Activated CD4-positive, alpha-beta memory T cell treated with anti-CD3 and anti-CD28 coated beads for 36 hours (primary cell): ENCODE measurements around the gene TUBGCP2. TPM values are rescaled to one million over a fixed set of nuclear protein-coding genes. Genes with fewer than 3 reads are reported as not detected.

Experiments used
- CTCF ChIA-PET: fragments of 350-600 bp; sonication (Branson Sonifier 250); formaldehyde crosslinking; loops from one replicate; lab custom pipeline; 2021; ENCODE audit warnings: antibody characterized with exemption, inconsistent platforms; lab: Charles Lee
- POLR2A ChIA-PET: fragments of 350-600 bp; sonication (Branson Sonifier 250); formaldehyde crosslinking; loops from one replicate; lab custom pipeline; 2021; ENCODE audit warnings: antibody characterized with exemption; lab: Charles Lee
- DNase-seq: peaks from one replicate; pipeline ENCODE4 v3.0.0-alpha.2; 2020
- H3K27ac Mint-ChIP-seq: one replicate; pipeline ENCODE4 v1.8.0; 2021; ENCODE audit warnings: mixed read lengths
- H3K27me3 Mint-ChIP-seq: one replicate; pipeline ENCODE4 v1.8.0; 2021; ENCODE audit warnings: mixed read lengths
- H3K36me3 Mint-ChIP-seq: one replicate; pipeline ENCODE4 v1.8.0; 2021; ENCODE audit warnings: mixed read lengths
- H3K4me1 Mint-ChIP-seq: one replicate; pipeline ENCODE4 v1.8.0; 2021; ENCODE audit warnings: low read depth, mixed read lengths
- H3K4me3 Mint-ChIP-seq: one replicate; pipeline ENCODE4 v1.8.0; 2021; ENCODE audit warnings: mild to moderate bottlenecking, mixed read lengths
- H3K9me3 Mint-ChIP-seq: one replicate; pipeline ENCODE4 v1.8.0; 2021; ENCODE audit warnings: mixed read lengths
- intact Hi-C: fragments of 100-400 bp; cut with micrococcal nuclease; formaldehyde crosslinking; loops from one replicate; pipeline ENCODE4 v1.15.1; 2023
- total RNA-seq, 2 experiments: library from RNA; stranded (reverse); gene quantifications; one replicate each; pipeline ENCODE4 v1.2.3, GENCODE V29; 2021

TUBGCP2 gene
- total RNA-seq, 2 experiments from 2014 or later, result 54.5 to 59.1 TPM

DNA sequence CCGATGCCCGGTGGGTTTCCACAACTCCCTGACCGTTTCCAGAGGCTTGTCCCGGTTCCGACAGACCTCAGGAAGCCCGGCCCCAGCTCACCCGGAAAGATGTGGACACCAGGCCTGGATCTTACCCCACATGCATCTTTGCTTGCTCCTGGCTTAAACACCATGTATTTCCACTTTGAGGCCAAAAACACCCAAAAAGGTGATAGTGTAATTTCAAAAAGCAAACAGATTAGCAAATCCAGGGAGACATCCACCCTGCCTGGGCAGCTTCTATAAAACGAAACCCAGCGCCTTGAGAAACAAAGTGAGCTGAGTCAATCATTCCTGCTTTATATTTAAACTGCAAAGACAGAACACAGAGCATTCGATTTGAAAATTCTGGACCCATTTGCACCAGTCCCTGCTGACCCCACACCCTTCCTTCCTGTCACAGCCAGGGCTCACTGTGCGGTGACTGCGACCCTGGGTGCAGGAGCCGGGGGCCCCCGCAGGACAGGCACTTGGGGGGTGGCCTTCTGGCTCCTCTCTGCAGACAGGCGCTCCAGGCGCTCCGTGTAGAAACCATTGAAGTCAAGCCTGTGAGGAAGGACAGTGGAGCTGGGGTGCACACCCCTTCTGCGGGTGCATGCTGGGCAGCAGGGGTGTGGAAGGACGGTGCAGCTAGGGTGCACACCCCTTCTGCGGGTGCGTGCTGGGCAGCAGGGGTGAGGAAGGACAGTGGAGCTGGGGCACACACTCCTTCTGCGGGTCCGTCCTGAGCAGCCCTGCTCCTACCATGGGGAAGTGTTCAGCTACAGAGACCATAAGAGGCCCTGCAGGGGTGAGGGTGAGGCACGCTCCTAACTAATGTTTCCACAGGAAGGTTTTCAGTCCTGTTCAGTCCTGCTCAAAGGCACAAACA, 29.1 kb downstream of the TUBGCP2 start:
- Mint-ChIP-seq H3K36me3 (peaks cover 23% of the 10 kb centered on the region), H3K27ac (no peak overlapping the region), H3K27me3 (no peaks in the 10 kb centered on the region), H3K4me1 (peaks cover 26% of the 10 kb centered on the region), H3K4me3 (no peak overlapping the region), H3K9me3 (no peaks in the 10 kb centered on the region)
- ChIA-PET POLR2A (interaction anchor here (0.6 to 2.3 kb wide), 3 partner anchors 20 to 136 kb away, joined by 3 to 6 read pairs (median 4); no protein-coding TSS in a partner anchor), CTCF (interaction anchor here (1.5 to 3.6 kb wide), 3 partner anchors 21 to 50 kb away, joined by 4 to 16 read pairs (median 5); no protein-coding TSS in a partner anchor)
- intact Hi-C loops, result no loop called here
- no peak for DNase-seq

DNA sequence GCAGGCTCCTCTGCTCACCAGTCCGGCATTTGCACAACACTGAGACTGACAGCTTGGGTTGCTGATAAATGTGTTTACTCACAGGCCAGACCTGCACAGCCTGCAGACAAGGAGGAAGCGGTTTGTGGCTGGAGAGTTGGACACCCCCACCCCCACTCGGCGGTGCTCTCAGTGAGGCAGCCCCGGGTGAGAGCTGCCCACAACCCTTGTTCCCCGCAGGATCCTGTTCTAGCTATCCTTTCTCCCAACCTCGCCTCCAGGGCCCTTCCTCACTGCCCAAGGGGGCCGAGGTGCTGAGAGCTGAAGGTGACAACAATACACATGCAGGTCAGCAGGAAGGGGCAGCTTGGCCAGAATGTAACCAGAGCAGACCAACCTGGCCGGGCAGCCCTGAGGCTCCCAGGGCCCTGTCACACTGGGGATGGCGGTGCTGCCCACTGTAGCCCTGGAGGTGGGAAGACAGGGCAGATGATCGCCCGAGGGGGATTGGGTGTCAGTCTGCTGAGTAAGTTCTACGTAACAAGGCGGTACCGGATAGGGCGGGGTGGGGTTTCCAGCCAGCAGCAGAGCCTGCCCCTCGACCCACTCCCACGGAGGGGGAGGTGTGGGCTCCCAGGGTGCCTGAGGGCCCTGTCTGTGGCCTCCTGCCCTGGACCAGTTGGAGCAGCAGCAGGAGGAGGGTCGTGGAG, 30.0 kb downstream of the TUBGCP2 start:
- DNase-seq, result peak; percentile 83
- intact Hi-C loops, result no loop called here
- POLR2A ChIA-PET, result interaction anchor here (1.3 to 5.1 kb wide), 4 partner anchors 15 to 29 kb away, joined by 4 to 61 read pairs (median 5); no protein-coding TSS in a partner anchor
- Mint-ChIP-seq H3K4me1 (peaks cover 28% of the 10 kb centered on the region), H3K27me3 (no peaks in the 10 kb centered on the region), H3K4me3 (peak overlapping the region; percentile 63), H3K36me3 (peaks cover 22% of the 10 kb centered on the region), H3K27ac (peak overlapping the region; percentile 85), H3K9me3 (no peaks in the 10 kb centered on the region)
- CTCF ChIA-PET, result interaction anchor here (1.1 to 3.6 kb wide), 5 partner anchors 20 to 135 kb away, joined by 3 to 16 read pairs (median 5); no protein-coding TSS in a partner anchor

DNA sequence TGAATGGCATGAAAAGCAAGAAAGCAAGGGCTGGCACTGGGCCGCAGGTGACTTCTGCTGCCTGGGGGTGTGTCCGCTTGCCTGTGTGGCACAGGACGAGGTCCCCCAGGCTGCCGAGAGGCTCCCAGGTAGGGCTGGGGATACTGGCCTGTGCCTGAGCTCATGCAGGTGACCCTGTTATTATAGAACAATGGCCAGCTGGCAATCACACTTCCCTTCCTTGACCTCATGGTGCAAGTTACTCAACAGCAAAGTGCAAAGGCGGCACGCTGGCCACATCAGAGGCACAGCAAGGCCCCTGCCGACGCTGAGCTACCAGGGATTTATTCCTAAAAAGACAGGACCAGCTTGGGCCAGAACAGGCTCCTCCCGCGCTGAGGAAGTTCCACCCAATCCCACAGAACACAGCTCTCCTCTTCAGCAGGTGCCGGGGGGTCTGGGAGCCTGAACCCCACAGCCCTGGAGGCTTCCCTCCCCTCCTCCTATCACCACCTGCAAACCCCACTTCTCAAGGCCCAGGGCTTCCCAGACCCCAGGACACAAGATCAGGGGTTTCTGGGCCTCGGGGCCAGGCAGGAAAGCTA, 30.6 kb downstream of the TUBGCP2 start:
- CTCF ChIA-PET, result interaction anchor here (1.1 to 3.6 kb wide), 5 partner anchors 19 to 134 kb away, joined by 3 to 16 read pairs (median 5); no protein-coding TSS in a partner anchor
- intact Hi-C loops, result no loop called here
- peaks cover 28% of the 10 kb centered on the region for H3K4me1 Mint-ChIP-seq
- peak overlapping the region; percentile 63 for H3K4me3 Mint-ChIP-seq
- DNase-seq, result no peak
- no peaks in the 10 kb centered on the region for H3K27me3 Mint-ChIP-seq
- peak overlapping the region; percentile 85 for H3K27ac Mint-ChIP-seq
- H3K9me3 Mint-ChIP-seq, result no peaks in the 10 kb centered on the region
- POLR2A ChIA-PET, result interaction anchor here (1.3 to 5.1 kb wide), 4 partner anchors 14 to 30 kb away, joined by 4 to 61 read pairs (median 5); no protein-coding TSS in a partner anchor
- H3K36me3 Mint-ChIP-seq, result peaks cover 21% of the 10 kb centered on the region

DNA sequence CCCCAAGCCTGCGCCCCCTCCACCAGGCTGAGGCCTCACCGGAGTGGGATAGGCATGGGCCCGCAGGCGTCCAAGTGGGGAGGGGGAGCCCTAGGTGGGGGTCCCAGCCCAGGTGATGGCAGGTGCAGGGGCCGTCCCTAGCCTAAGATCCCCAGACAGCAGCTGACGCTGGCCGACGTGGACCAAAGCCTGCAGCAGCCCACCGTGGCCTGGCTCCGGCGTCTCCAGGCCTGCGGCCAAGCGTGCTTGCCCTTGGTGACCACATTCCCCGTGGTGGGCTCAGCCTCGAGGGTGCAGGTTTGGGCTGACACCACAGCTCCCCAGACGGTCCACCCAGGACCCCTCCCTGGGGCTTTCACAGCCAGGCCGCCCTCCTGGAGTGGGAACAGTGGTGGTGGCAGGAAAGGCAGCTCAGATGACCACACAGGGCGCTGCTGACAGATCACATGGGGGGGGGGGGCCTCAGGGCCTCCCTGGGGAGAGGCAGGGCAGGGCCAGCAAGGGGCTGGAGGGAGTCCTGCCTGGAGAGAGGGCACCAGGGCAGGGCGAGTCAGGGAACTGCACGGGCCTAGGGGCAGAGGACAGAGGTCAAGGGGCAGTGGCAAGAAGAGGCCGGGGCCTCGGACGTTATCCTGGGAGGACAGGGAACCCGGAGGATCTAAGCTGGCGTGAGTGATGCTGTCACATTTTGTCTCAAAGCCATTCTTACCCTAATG, 31.2 kb downstream of the TUBGCP2 start:
- H3K27me3 Mint-ChIP-seq, result no peaks in the 10 kb centered on the region
- peak overlapping the region; percentile 20 for H3K4me3 Mint-ChIP-seq
- ChIA-PET CTCF (interaction anchor here (1.1 to 3.6 kb wide), 3 partner anchors 18 to 134 kb away, joined by 3 to 16 read pairs (median 5); no protein-coding TSS in a partner anchor), POLR2A (interaction anchor here (0.6 to 5.1 kb wide), 4 partner anchors 14 to 94 kb away, joined by 4 to 61 read pairs (median 5); no protein-coding TSS in a partner anchor)
- no peak for DNase-seq
- peaks cover 28% of the 10 kb centered on the region for H3K4me1 Mint-ChIP-seq
- intact Hi-C loops, result no loop called here
- no peak overlapping the region for H3K27ac Mint-ChIP-seq
- H3K9me3 Mint-ChIP-seq, result no peaks in the 10 kb centered on the region
- peaks cover 19% of the 10 kb centered on the region for H3K36me3 Mint-ChIP-seq

DNA sequence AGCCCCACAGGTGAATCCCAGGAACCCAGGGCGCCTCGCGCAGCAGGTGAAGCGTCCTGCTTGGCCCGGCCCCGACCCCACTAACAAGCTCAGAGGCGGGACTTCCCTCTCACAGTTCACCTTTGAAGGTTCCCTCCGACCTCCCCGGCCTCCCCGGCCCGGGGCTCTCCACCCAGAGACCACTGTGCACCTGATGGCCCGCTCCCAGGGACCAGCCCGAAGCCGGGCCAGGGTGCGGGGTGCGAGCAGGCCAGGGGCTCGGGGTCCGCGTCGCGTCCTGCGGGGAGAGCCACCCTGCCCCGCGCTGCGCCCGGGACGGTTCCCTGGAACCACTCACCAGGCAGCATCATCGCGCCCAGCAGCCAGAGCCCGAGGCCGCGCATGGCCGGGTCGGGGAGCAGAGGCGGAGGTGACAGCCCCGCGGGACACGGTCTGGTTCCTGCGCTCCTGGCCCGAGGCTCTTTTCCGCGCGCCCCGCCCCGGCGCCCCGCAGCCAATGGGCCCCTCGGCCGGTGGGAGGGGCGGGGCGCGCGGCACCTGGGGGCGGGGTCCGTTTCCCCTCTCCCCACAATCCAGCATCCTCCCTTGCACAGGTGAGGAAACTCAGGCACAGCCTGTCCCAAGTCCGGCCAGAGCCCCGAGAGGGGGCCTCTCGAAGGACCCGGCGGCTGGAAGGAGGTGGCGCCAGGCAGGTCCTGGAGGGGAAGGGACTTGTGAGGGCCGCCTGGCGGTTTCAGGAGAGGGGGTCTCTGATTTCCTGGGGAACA, 32.1 kb downstream of the TUBGCP2 start, which contains the start of gene ADAM8:
TSS of gene ADAM8 (minus strand) at position 434 of the 767 bp plus-strand sequence. CDS start at position 383, 51 bp downstream.
- peak within 1 kb of the TSS; percentile 93 for H3K27ac Mint-ChIP-seq
- peaks cover 28% of the 10 kb centered on the region for H3K4me1 Mint-ChIP-seq
- peak; percentile 83 for DNase-seq
- H3K4me3 Mint-ChIP-seq, result peak within 1 kb of the TSS; percentile 91
- POLR2A ChIA-PET, result interaction anchor here (0.6 to 5.1 kb wide), 7 partner anchors 10 to 94 kb away, joined by 3 to 61 read pairs (median 11); no protein-coding TSS in a partner anchor
- CTCF ChIA-PET, result interaction anchor here (0.7 to 4.2 kb wide), 7 partner anchors 10 to 133 kb away, joined by 4 to 28 read pairs (median 14); no protein-coding TSS in a partner anchor
- H3K36me3 Mint-ChIP-seq, result peaks cover 23% of the 10 kb centered on the region
- no peaks in the 10 kb centered on the region for H3K9me3 Mint-ChIP-seq
- intact Hi-C loops, result no loop called here
- H3K27me3 Mint-ChIP-seq, result no peaks in the 10 kb centered on the region

DNA sequence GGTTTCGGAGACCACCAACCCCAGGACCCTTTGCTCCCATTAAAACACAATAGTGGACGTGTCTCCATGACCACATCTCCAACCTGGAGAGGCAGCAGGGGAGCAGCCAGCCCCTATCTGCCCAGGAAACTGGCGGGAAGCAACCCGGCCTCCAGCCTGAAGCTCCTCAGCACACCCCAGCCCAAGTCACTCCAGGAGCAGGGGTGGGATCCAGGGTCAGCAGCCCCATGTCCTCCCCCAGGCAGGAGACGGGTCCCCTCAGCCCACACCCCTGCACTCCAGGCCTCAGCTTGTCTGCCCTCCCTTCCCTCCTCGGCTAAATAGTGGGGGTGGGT, 32.6 kb downstream of the TUBGCP2 start:
- POLR2A ChIA-PET, result interaction anchor here (1.2 to 5.1 kb wide), 6 partner anchors 10 to 31 kb away, joined by 3 to 61 read pairs (median 12); no protein-coding TSS in a partner anchor
- intact Hi-C loops, result no loop called here
- Mint-ChIP-seq H3K9me3 (no peaks in the 10 kb centered on the region), H3K27me3 (no peaks in the 10 kb centered on the region), H3K4me1 (peaks cover 28% of the 10 kb centered on the region), H3K27ac (peak overlapping the region; percentile 93), H3K4me3 (peak overlapping the region; percentile 91), H3K36me3 (peaks cover 25% of the 10 kb centered on the region)
- CTCF ChIA-PET, result interaction anchor here (0.7 to 4.2 kb wide), 7 partner anchors 10 to 132 kb away, joined by 4 to 28 read pairs (median 14); no protein-coding TSS in a partner anchor
- DNase-seq, result no peak

DNA sequence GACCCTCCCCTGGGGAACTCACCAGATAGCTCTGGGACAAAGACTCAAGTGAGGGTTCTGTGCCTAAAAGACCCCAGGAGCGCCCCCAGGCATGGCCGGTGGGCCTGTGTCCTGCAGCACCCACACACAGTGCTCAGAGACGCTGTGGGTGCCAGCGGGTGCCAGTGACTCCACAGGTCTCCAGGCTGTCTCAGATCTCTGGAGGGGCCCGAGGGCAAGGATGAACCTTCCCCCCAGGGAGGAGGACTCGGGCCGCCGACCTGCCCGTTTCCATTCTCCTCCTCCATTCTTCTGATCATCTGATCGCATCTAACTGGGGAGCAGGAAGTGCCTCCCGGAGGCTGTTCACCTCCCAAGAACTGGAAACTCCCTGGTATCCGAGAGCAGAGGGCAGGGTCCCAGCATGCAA, 33.0 kb downstream of the TUBGCP2 start:
- Mint-ChIP-seq H3K4me1 (peaks cover 28% of the 10 kb centered on the region), H3K9me3 (no peaks in the 10 kb centered on the region), H3K27ac (peak overlapping the region; percentile 93), H3K4me3 (peak overlapping the region; percentile 91), H3K27me3 (no peaks in the 10 kb centered on the region), H3K36me3 (peaks cover 27% of the 10 kb centered on the region)
- intact Hi-C loops, result loop anchor here (1.0 kb wide), 5 partner anchors 16 to 1375 kb away; partner anchors contain the start of genes TUBGCP2 and ZNF511
- peak; percentile 76 for DNase-seq
- ChIA-PET POLR2A (interaction anchor here (0.9 to 5.1 kb wide), 7 partner anchors 9 to 82 kb away, joined by 3 to 61 read pairs (median 11); partner anchors contain the start of gene FUOM), CTCF (interaction anchor here (0.7 to 4.2 kb wide), 8 partner anchors 9 to 132 kb away, joined by 3 to 28 read pairs (median 11); no protein-coding TSS in a partner anchor)

DNA sequence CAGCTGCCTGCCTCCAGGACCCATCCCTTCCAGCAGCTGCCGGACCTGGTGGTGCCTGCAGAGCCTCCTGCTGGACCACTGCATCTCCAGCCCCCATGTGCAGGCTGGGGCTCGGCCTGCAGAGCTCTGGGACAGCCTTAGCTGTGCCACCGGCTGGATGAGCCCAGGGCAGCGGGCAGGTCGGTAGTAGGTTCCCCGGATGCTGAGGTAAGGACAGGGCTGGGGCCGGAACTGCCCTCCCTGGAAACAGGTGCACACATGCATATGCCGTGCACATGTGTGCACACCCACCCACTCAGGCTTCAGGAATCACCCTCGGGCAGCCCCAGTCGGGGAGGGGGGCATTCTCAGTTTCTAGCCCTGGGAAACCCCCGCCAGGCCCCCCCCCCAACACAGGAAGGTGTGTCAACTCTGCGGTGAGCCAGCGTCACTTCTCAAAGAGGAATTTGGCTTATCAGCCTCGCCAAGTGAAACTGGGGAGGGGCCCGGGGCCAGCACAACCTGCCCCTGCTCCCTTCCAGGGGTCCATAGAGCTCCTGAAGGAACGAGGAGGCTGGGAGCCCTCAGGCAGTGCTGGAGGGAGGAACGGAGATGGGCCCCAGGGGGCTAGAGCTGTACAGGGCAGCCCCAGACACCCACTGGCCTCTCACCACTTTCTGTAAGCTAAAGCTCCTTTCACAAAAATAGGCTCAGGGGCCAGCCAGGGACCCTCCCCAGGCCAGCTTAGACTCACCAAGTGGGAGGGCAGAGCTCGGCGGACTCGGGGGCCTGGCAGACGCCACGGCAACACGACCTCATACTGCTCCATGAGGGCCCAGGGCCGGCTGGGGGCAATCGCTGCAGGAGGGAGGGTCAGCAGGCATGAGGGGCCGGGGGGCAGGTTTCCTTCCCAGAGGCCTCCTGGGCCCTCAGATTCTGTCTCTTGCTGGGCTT, 33.7 kb downstream of the TUBGCP2 start:
- intact Hi-C loops, result loop anchor here (1.0 kb wide), 5 partner anchors 16 to 1375 kb away; partner anchors contain the start of genes TUBGCP2 and ZNF511
- peak overlapping the region; percentile 93 for H3K27ac Mint-ChIP-seq
- peak overlapping the region; percentile 91 for H3K4me3 Mint-ChIP-seq
- H3K4me1 Mint-ChIP-seq, result peaks cover 28% of the 10 kb centered on the region
- H3K36me3 Mint-ChIP-seq, result peaks cover 30% of the 10 kb centered on the region
- no peaks in the 10 kb centered on the region for H3K9me3 Mint-ChIP-seq
- POLR2A ChIA-PET, result interaction anchor here (0.9 to 5.1 kb wide), 7 partner anchors 9 to 83 kb away, joined by 3 to 61 read pairs (median 11); partner anchors contain the start of gene FUOM
- H3K27me3 Mint-ChIP-seq, result no peaks in the 10 kb centered on the region
- peak; percentile 95 for DNase-seq
- CTCF ChIA-PET, result interaction anchor here (0.8 to 4.2 kb wide), 8 partner anchors 12 to 131 kb away, joined by 3 to 28 read pairs (median 11); no protein-coding TSS in a partner anchor

DNA sequence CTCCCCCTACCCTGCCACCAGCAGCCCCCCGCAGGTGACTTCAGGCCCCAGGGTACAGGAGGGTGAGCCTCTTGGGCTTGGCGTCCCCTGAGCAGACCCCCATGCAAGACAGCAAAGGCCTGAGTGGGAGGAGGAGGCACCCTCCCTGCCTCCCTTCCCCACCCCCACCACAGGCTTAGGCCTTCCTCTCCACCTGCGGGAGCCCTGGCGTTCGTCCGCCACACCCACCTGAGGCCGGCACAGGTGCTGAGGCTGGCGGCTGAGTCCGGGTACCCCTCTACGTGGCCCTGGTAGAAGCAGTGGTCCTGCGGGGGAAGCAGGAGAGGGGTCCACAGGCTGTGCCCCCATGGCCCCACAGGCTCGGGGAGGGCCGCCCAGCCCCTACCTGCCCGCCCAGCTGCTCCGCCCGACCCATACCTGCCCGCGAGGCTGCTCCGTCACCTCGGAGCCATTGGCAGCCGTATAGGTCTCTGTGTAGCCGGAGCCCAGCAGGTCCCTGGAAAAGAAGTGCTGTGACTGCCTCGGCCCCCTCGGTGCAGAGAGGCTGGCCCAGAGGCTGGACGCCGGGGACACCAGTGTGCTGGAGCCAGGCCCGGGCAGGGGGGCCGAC, 35.0 kb downstream of the TUBGCP2 start:
- peaks cover 19% of the 10 kb centered on the region for H3K4me1 Mint-ChIP-seq
- no peak for DNase-seq
- H3K4me3 Mint-ChIP-seq, result no peak overlapping the region
- peaks cover 30% of the 10 kb centered on the region for H3K36me3 Mint-ChIP-seq
- no peak overlapping the region for H3K27ac Mint-ChIP-seq
- intact Hi-C loops, result no loop called here
- H3K9me3 Mint-ChIP-seq, result no peaks in the 10 kb centered on the region
- POLR2A ChIA-PET, result no interaction called here
- CTCF ChIA-PET, result interaction anchor here (2.6 to 4.2 kb wide), 2 partner anchors 10 to 130 kb away, joined by 14 to 15 read pairs; no protein-coding TSS in a partner anchor
- H3K27me3 Mint-ChIP-seq, result no peaks in the 10 kb centered on the region
